GM23338 (cell line): ENCODE data around the gene PI4K2A. TPM values are rescaled to one million over a fixed set of nuclear protein-coding genes. Genes with fewer than 3 reads are reported as not detected.
"Not testable (repeated sequence)": the region's sequence is repeated elsewhere in the genome, so short reads cannot be mapped to it uniquely, and the experiment has no call there.

Experiments used
- ATAC-seq: fragments of 200-7000 bp; cut with Tn5 transposase; 3 replicates; pipeline ENCODE4 v1.9.1; 2020
- DNase-seq: peaks from one replicate; pipeline ENCODE4 v3.0.0-alpha.2; 2015; ENCODE audit warnings: low spot score
- H2AFZ ChIP-seq: fragments of 200-600 bp; sonication (generic); 2 replicates; pipeline ENCODE4 v1.8.0; 2016; ENCODE audit warnings: antibody characterized with exemption, mild to moderate bottlenecking, moderate library complexity
- H3F3A ChIP-seq: fragments of 200-600 bp; sonication (generic); replicated peaks from 2 replicates; pipeline ENCODE4 v1.8.0; 2017; ENCODE audit warnings: antibody characterized with exemption, mixed run types, low read depth
- H3K27ac ChIP-seq: fragments of 200-600 bp; sonication (generic); 2 replicates; pipeline ENCODE4 v1.6.1; 2016; ENCODE audit warnings: low read depth
- H3K27me3 ChIP-seq: fragments of 200-600 bp; sonication (generic); 2 replicates; pipeline ENCODE4 v1.8.0; 2016; ENCODE audit warnings: mild to moderate bottlenecking, mixed run types, moderate library complexity; ENCODE audit not compliant: insufficient read depth
- H3K36me3 ChIP-seq: fragments of 200-600 bp; sonication (generic); 2 replicates; pipeline ENCODE4 v1.8.0; 2016; ENCODE audit warnings: mild to moderate bottlenecking; ENCODE audit not compliant: insufficient read depth
- H3K4me1 ChIP-seq: fragments of 200-600 bp; sonication (generic); 2 replicates; pipeline ENCODE4 v1.8.0; 2016; ENCODE audit warnings: mild to moderate bottlenecking, moderate library complexity; ENCODE audit not compliant: insufficient read depth
- H3K4me2 ChIP-seq: fragments of 200-600 bp; sonication (generic); 2 replicates; pipeline ENCODE4 v1.7.1; 2017; ENCODE audit warnings: mixed run types
- H3K4me3 ChIP-seq: fragments of 200-600 bp; sonication (generic); 2 replicates; pipeline ENCODE4 v1.6.1; 2016; ENCODE audit warnings: mixed run types
- H3K79me2 ChIP-seq: fragments of 200-600 bp; sonication (generic); replicated peaks from 2 replicates; pipeline ENCODE4 v1.8.0; 2017; ENCODE audit warnings: mild to moderate bottlenecking; ENCODE audit not compliant: insufficient read depth
- H3K9me2 ChIP-seq: fragments of 200-600 bp; sonication (generic); 2 replicates; pipeline ENCODE4 v1.8.0; 2017; ENCODE audit not compliant: insufficient read depth
- H4K20me1 ChIP-seq: fragments of 200-600 bp; sonication (generic); replicated peaks from 2 replicates; pipeline ENCODE4 v1.8.0; 2017; ENCODE audit warnings: mild to moderate bottlenecking; ENCODE audit not compliant: insufficient read depth
- H3K27ac Mint-ChIP-seq: 2 replicates; pipeline ENCODE4 v1.8.0; 2020; ENCODE audit warnings: inconsistent platforms, mild to moderate bottlenecking, moderate library complexity, mixed read lengths
- H3K27me3 Mint-ChIP-seq: 3 replicates; pipeline ENCODE4 v1.8.0; 2022; ENCODE audit warnings: low read depth, mild to moderate bottlenecking, moderate library complexity, mixed read lengths, inconsistent platforms; ENCODE audit not compliant: insufficient read depth, poor library complexity
- H3K36me3 Mint-ChIP-seq: 3 replicates; pipeline ENCODE4 v1.8.0; 2021; ENCODE audit warnings: low read depth, mild to moderate bottlenecking, inconsistent platforms, moderate library complexity, mixed read lengths
- H3K4me1 Mint-ChIP-seq: 3 replicates; pipeline ENCODE4 v1.8.0; 2020; ENCODE audit warnings: mild to moderate bottlenecking, inconsistent platforms, mixed read lengths
- H3K4me3 Mint-ChIP-seq: 3 replicates; pipeline ENCODE4 v1.8.0; 2021; ENCODE audit warnings: moderate library complexity, mild to moderate bottlenecking, inconsistent platforms, mixed read lengths
- H3K9me3 Mint-ChIP-seq: 3 replicates; pipeline ENCODE4 v1.8.0; 2020; ENCODE audit warnings: moderate library complexity, mild to moderate bottlenecking, inconsistent platforms, mixed read lengths
- CREB1 ChIP-seq: fragments of 250-450 bp; sonication (Bioruptor Pico); IDR thresholded peaks from 2 replicates; pipeline ENCODE4 v1.5.0; 2020; ENCODE audit warnings: low read depth, mild to moderate bottlenecking, moderate library complexity
- STAT1 ChIP-seq: IDR thresholded peaks from one replicate; pipeline ENCODE4 v1.6.1; 2016; ENCODE audit warnings: antibody characterized with exemption; ENCODE audit not compliant: unreplicated experiment
- ZNF462 ChIP-seq: fragments of 250-450 bp; sonication (Bioruptor Pico); IDR thresholded peaks from 2 replicates; pipeline ENCODE4 v1.5.0; 2020; ENCODE audit warnings: mild to moderate bottlenecking, moderate library complexity
- polyA plus RNA-seq: library from polyadenylated mRNA; unstranded; fragments of >200 nt; fragmentation: Nextera tagmentation; extraction: Ambion mirVana; gene quantifications from 2 replicates; pipeline ENCODE4 v1.2.1, GENCODE V29; 2016
- total RNA-seq: library from RNA; depleted of rRNA; stranded (reverse); fragments of >200 nt; shearing (Covaris generic); gene quantifications from 2 replicates; pipeline ENCODE4 v1.2.3, GENCODE V29; 2014

The PI4K2A gene
- total and polyA plus RNA-seq, 2 experiments from 2014 or later = 8.1 to 29.2 TPM

- no peak for TF ChIP-seq ZNF462 (CRISPR knock-in tag)
- no peak for TF ChIP-seq STAT1
- no peak for TF ChIP-seq CREB1 (CRISPR knock-in tag)
These were observed 4.9 kb upstream of the PI4K2A start (continued) for GRCh38 chr10:97635577-97635976.

- not testable (repeated sequence) for H3K36me3 ChIP-seq, H3K9me3 Mint-ChIP-seq, H3K9me2 ChIP-seq, H3K4me3 Mint-ChIP-seq, DNase-seq, H3K27me3 ChIP-seq, H3K4me3 ChIP-seq, H3F3A ChIP-seq, H3K4me1 ChIP-seq, H3K27ac ChIP-seq, ATAC-seq, H2AFZ ChIP-seq, H3K27ac Mint-ChIP-seq, H3K4me2 ChIP-seq
- Mint-ChIP-seq H3K36me3 (peaks cover 12% of the 10 kb centered on the region), H3K4me1 (peaks cover 21% of the 10 kb centered on the region), H3K27me3 (peaks cover 11% of the 10 kb centered on the region)
- Histone ChIP-seq H4K20me1 (peaks cover 22% of the 10 kb centered on the region; the same call in 1 of the 2 replicates), H3K79me2 (peaks cover 31% of the 10 kb centered on the region)
These were observed 1.4 kb upstream of the PI4K2A start for GRCh38 chr10:97639090-97639489.
